Activated effector memory CD4-positive, alpha-beta T cell treated with anti-CD3 and anti-CD28 coated beads, Interleukin-2, amount 50 U/mL, for 16 hours (primary cell): Measurements from ENCODE around the gene FBXL13.
A peak's percentile ranks its signal among the peaks of the same experiment; 100 is the strongest.

Experiments
- DNase-seq: peaks from one replicate; pipeline ENCODE4 v3.0.0-alpha.2; 2020

FBXL13 gene

GRCh38 chr7:102890292-102890970 lies 184.2 kb downstream of the FBXL13 start:
- no peak for DNase-seq

GRCh38 chr7:102889851-102890250 lies 184.7 kb downstream of the FBXL13 start:
- no peak for DNase-seq

GRCh38 chr7:102888561-102889233 lies 185.9 kb downstream of the FBXL13 start:
- DNase-seq: no peak

GRCh38 chr7:102883098-102883860 lies 191.3 kb downstream of the FBXL13 start:
- no peak for DNase-seq

- DNase-seq: peak; percentile 63
These were observed 198.8 kb downstream of the FBXL13 start for GRCh38 chr7:102875700-102876295.

GRCh38 chr7:102874966-102875365 lies 199.6 kb downstream of the FBXL13 start:
- no peak for DNase-seq

GRCh38 chr7:102874166-102874829 lies 200.3 kb downstream of the FBXL13 start:
- no peak for DNase-seq

- DNase-seq: no peak
These were observed 201.0 kb downstream of the FBXL13 start for GRCh38 chr7:102873470-102874165.

- DNase-seq: no peak
These were observed 202.1 kb downstream of the FBXL13 start for GRCh38 chr7:102872460-102872859.

GRCh38 chr7:102869195-102869594 lies 205.4 kb downstream of the FBXL13 start:
- DNase-seq: no peak

GRCh38 chr7:102866535-102867215 lies 207.9 kb downstream of the FBXL13 start:
- no peak for DNase-seq

- DNase-seq: no peak
These were observed 209.6 kb downstream of the FBXL13 start for GRCh38 chr7:102864958-102865357.

GRCh38 chr7:102860351-102860811 lies 214.2 kb downstream of the FBXL13 start:
- no peak for DNase-seq

GRCh38 chr7:102859799-102860125 lies 214.8 kb downstream of the FBXL13 start:
- DNase-seq: no peak

GRCh38 chr7:102859084-102859798 lies 215.4 kb downstream of the FBXL13 start:
- DNase-seq: no peak

- no peak for DNase-seq
These were observed 218.6 kb downstream of the FBXL13 start for GRCh38 chr7:102856036-102856435.

- DNase-seq: no peak
These were observed 225.1 kb downstream of the FBXL13 start for GRCh38 chr7:102849538-102849937.

- DNase-seq: no peak
These were observed 225.5 kb downstream of the FBXL13 start for GRCh38 chr7:102849079-102849478.

GRCh38 chr7:102845346-102845745 lies 229.2 kb downstream of the FBXL13 start:
- no peak for DNase-seq

- DNase-seq: no peak
These were observed 230.7 kb downstream of the FBXL13 start for GRCh38 chr7:102843850-102844249.

GRCh38 chr7:102842284-102842683 lies 232.3 kb downstream of the FBXL13 start:
- DNase-seq: no peak
